ENCODE data around the gene KPNA2.
"Not testable (repeated sequence)": the region's sequence is repeated elsewhere in the genome, so short reads cannot be mapped to it uniquely, and the experiment has no call there.

Gene KPNA2

DNA sequence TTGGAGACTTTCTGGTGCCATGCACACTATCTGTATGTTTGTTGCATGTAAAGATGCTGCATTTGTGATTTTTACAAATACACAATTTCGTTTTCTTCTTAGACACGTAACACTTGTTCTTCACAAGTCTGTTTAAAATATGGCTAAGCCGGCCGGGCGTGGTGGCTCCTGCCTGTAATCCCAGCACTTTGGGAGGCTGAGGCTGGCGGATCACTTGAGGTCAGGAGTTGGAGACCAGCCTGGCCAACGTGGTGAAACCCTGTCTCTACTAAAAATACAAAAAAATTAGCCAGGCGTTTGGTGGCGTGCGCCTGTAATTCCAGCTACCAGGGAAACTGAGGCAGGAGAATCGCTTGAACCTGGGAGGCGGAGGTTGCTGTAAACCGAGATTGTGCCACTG is 14.7 kb upstream of the KPNA2 start:
- Histone ChIP-seq H3K4me3 (ENCODE audit: low read depth in 1 of 2, low read length in 2 of 2) (peak overlapping the region; percentile 71 to 75), H3K27ac (ENCODE audit: low read length) (peak overlapping the region; percentile 77)
- not testable (repeated sequence) for H3K4me1 ChIP-seq (ENCODE audit: control insufficient read depth in 1 of 2, insufficient read depth in 2 of 2, low read length in 2 of 2); H3K27me3 ChIP-seq (ENCODE audit: low read depth, low read length); H3K9me3 ChIP-seq (ENCODE audit: control insufficient read depth in 1 of 2, low read length in 2 of 2); H3K36me3 ChIP-seq (ENCODE audit: control insufficient read depth in 1 of 2, insufficient read depth in 2 of 2, low read length in 2 of 2)

DNA sequence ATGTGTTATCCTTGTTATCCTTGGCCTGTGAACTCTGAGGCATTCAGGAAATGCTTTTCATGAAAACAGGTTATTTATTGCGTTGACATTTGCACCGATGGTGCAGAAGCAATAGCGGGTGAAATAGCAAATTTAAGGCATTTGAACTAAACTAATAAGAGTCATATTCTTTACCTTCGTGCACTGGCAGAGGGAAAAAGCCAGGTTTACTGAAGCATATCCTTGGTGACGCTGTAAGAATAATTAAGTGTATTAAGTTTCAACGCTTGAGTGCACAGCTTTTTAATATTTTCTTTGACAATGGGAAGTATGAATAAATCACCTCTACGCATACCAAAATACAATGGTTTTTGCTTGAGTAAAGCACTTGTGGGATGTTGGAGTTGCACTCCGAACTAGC is 13.6 kb upstream of the KPNA2 start:
- H3K27me3 ChIP-seq (ENCODE audit: low read depth, low read length) = no peaks in the 10 kb centered on the region
- no peaks in the 10 kb centered on the region for H3K4me1 ChIP-seq (ENCODE audit: control insufficient read depth in 1 of 2, insufficient read depth in 2 of 2, low read length in 2 of 2)
- H3K9me3 ChIP-seq (ENCODE audit: control insufficient read depth in 1 of 2, low read length in 2 of 2) = no peaks in the 10 kb centered on the region
- H3K36me3 ChIP-seq (ENCODE audit: control insufficient read depth in 1 of 2, insufficient read depth in 2 of 2, low read length in 2 of 2) = no peaks in the 10 kb centered on the region
- H3K27ac ChIP-seq (ENCODE audit: low read length) = no peak overlapping the region
- no peak overlapping the region for H3K4me3 ChIP-seq (ENCODE audit: low read depth in 1 of 2, low read length in 2 of 2)

DNA sequence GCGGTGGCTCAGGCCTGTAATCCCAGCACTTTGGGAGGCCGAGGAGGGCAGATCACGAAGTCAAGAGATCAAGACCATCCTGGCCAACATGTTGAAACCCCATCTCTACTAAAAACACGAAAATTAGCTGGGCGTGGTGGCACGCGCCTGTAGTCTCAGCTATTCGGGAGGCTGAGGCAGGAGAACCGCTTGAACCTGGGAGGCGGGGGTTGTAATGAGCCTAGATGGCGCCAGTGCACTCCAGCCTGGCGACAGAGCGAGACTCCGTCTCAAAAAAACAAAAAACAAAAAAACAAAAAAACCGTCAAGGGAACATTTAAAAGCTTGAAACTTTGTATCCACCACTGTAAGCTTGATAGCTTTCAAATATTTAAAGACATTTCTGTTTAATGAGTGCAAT is 13.0 kb upstream of the KPNA2 start:
- not testable (repeated sequence) for H3K4me1 ChIP-seq (ENCODE audit: control insufficient read depth in 1 of 2, insufficient read depth in 2 of 2, low read length in 2 of 2); H3K27me3 ChIP-seq (ENCODE audit: low read depth, low read length); H3K9me3 ChIP-seq (ENCODE audit: control insufficient read depth in 1 of 2, low read length in 2 of 2); H3K4me3 ChIP-seq (ENCODE audit: low read depth in 1 of 2, low read length in 2 of 2); H3K36me3 ChIP-seq (ENCODE audit: control insufficient read depth in 1 of 2, insufficient read depth in 2 of 2, low read length in 2 of 2); H3K27ac ChIP-seq (ENCODE audit: low read length)

DNA sequence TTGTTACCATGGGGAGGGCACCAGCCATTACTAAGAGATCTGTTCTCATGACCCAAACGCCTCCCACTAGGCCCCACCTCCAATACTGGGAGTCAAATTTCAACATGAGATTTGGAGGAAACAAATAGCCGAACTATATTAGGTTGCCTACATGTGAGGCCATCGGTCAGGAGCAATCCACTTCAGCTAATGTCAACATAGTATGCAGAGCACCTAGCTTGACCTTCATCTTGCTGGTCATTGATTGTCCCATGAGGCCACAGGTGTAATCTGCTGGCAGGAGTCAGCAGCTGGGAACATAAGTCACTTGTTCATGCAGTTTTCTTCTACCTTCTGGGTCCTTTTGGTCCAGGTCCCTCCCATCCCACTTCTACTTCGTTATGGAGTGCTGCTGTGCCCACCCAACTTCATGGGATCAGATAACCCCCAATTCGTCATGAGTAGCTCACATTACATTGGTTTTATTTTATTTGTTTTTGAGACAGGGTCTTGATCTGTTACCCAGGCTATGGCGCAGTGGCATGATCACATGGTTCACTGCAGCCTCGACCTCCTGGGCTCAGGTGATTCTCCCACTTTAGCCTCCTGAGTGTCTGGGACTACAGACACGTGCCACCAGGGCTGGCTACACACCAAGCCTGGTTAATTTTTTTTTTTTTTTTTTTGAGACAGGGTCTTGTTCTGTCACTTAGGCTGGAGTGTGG is 5.9 kb upstream of the KPNA2 start:
- H3K36me3 ChIP-seq (ENCODE audit: control insufficient read depth in 1 of 2, insufficient read depth in 2 of 2, low read length in 2 of 2) = no peaks in the 10 kb centered on the region
- no peaks in the 10 kb centered on the region for H3K9me3 ChIP-seq (ENCODE audit: control insufficient read depth in 1 of 2, low read length in 2 of 2)
- no peaks in the 10 kb centered on the region for H3K4me1 ChIP-seq (ENCODE audit: control insufficient read depth in 1 of 2, insufficient read depth in 2 of 2, low read length in 2 of 2)
- H3K27me3 ChIP-seq (ENCODE audit: low read depth, low read length) = no peaks in the 10 kb centered on the region
- H3K27ac ChIP-seq (ENCODE audit: low read length) = no peak overlapping the region
- H3K4me3 ChIP-seq (ENCODE audit: low read depth in 1 of 2, low read length in 2 of 2) = no peak overlapping the region

DNA sequence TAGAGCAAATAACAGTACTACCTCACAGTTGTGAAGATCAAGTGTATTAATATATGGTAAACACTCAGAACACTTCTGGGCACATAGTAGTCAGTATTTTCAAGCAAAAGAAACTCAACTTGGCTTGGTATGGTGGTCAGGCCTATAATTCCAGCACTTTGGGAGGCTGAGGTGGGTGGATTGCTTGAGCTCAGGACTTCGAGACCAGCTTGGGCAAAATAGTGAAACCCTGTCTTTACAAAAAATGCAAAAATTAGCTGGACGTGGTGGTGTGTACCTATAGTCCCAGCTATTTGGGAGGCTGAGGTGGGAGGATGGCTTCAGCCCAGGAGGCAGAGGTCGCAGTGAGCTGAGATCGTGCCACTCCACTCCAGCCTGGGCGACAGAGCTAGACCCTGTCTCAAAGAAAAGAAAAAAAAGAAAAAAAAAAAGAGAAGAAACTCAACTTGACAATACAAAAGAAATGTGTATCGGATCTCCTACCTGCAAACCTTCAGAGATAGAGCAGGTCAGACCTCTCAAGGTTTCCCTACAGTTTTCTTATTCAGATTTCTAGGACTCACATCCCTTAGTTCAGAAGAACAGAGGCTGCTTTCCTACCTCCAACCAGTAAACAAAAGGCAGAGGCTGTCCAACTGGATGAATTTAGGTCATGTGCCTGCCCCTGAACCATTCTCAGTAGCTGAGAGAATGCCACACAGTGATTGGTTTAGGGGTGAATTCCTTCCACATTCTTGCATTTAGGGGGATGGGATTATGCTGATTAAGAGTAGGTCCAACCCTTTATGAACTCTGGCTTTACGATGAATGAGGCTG is 1.7 kb upstream of the KPNA2 start:
- Histone ChIP-seq H3K36me3 (ENCODE audit: control insufficient read depth in 1 of 2, insufficient read depth in 2 of 2, low read length in 2 of 2) (peaks cover 0 to 15% of the 10 kb centered on the region in 2 donors), H3K27ac (ENCODE audit: low read length) (no peak overlapping the region), H3K27me3 (ENCODE audit: low read depth, low read length) (no peaks in the 10 kb centered on the region), H3K4me3 (ENCODE audit: low read depth in 1 of 2, low read length in 2 of 2) (no peak overlapping the region), H3K4me1 (ENCODE audit: control insufficient read depth in 1 of 2, insufficient read depth in 2 of 2, low read length in 2 of 2) (peaks cover 0 to 6% of the 10 kb centered on the region in 2 donors), H3K9me3 (ENCODE audit: control insufficient read depth in 1 of 2, low read length in 2 of 2) (no peaks in the 10 kb centered on the region)

DNA sequence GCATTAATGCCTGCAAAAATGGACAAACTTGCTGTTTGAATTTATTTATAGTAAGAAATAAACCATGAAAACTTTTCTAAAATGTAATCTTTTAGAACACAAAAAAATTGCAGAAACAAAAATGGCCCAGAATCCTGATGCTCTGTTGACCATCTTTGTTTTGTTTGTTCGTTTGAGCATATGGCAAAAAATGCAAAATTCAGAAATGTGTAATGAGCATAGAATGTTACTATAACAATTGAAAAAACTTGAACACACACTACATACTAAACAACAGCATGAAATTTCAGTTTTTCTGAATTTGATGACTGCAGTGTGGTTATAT is 1.1 kb upstream of the KPNA2 start:
- Histone ChIP-seq H3K4me3 (ENCODE audit: low read depth in 1 of 2, low read length in 2 of 2) (peak overlapping the region in 1 of 2 donors; percentile 98), H3K27ac (ENCODE audit: low read length) (no peak overlapping the region)

DNA sequence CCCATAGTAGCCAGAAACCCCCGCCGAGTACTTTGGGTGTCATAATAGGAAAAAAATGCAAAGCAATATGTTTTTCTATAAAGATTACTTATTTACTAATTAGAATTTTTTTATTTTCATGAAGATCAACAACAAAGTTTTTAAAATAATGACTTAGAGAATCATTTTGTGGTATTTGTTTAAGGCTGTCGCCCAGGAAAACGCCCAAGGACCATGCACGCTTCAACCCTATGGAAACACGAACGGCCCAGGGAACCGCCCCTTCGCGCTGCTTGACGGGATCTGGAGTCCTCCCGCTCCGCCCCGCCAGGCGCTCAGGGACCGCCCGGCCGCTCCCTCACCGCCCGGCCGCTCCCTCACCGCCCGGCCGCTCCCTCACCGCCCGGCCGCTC is 408 bp upstream of the KPNA2 start:
- Histone ChIP-seq H3K27ac (ENCODE audit: low read length) (no peak overlapping the region), H3K4me3 (ENCODE audit: low read depth in 1 of 2, low read length in 2 of 2) (peak overlapping the region in 1 of 2 donors; percentile 98), H3K4me1 (ENCODE audit: control insufficient read depth in 1 of 2, insufficient read depth in 2 of 2, low read length in 2 of 2) (peaks cover 0 to 6% of the 10 kb centered on the region in 2 donors), H3K36me3 (ENCODE audit: control insufficient read depth in 1 of 2, insufficient read depth in 2 of 2, low read length in 2 of 2) (peaks cover 0 to 19% of the 10 kb centered on the region in 2 donors), H3K9me3 (ENCODE audit: control insufficient read depth in 1 of 2, low read length in 2 of 2) (no peaks in the 10 kb centered on the region), H3K27me3 (ENCODE audit: low read depth, low read length) (no peaks in the 10 kb centered on the region)

More for the DNA sequence above, 1.1 kb upstream of the KPNA2 start:
- H3K9me3 ChIP-seq (ENCODE audit: control insufficient read depth in 1 of 2, low read length in 2 of 2) = no peaks in the 10 kb centered on the region
- peaks cover 0 to 19% of the 10 kb centered on the region in 2 donors for H3K36me3 ChIP-seq (ENCODE audit: control insufficient read depth in 1 of 2, insufficient read depth in 2 of 2, low read length in 2 of 2)
- peaks cover 0 to 6% of the 10 kb centered on the region in 2 donors for H3K4me1 ChIP-seq (ENCODE audit: control insufficient read depth in 1 of 2, insufficient read depth in 2 of 2, low read length in 2 of 2)
- no peaks in the 10 kb centered on the region for H3K27me3 ChIP-seq (ENCODE audit: low read depth, low read length)

DNA sequence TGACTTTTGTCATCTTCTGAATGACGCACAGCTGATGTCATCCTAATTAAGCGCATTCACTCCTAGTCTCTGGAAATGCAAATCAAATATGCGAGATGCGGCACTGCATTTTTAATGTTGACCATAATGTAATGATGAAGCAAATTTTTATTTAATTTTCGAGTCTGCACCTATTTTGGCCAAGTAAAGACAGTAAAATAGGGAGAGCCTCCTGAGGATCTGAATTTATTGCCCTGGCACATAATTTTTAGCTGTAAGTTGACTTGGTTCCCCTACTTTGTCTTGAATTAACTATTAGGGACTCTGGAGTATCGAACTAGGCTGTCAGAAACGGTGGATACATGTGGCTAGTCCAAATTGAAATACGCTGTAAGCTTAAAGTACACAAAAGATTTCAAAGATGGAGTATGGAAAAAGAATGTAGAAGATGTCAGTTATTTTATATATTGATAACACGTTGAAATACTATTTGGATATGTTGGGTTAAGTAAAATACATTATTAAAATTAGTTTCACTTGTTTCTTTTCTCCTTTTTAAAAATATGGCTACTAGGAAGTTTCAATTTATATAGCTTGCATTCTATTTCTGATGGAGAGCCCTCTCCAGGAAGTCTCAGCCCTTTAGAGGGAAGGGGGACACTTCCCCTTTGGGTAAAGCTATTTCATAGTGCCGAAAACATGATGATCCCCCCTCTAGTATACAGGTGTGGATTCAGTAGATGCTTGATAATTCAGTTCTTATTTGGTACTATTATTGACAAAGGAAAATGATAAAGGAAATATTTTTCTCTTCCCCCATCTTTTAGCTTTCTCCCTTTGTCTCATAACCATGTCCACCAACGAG is 991 bp downstream of the KPNA2 start:
- Histone ChIP-seq H3K27me3 (ENCODE audit: low read depth, low read length) (no peaks in the 10 kb centered on the region), H3K9me3 (ENCODE audit: control insufficient read depth in 1 of 2, low read length in 2 of 2) (no peaks in the 10 kb centered on the region), H3K36me3 (ENCODE audit: control insufficient read depth in 1 of 2, insufficient read depth in 2 of 2, low read length in 2 of 2) (peaks cover 6 to 33% of the 10 kb centered on the region in 2 donors), H3K27ac (ENCODE audit: low read length) (peak overlapping the region; percentile 75), H3K4me1 (ENCODE audit: control insufficient read depth in 1 of 2, insufficient read depth in 2 of 2, low read length in 2 of 2) (peaks cover 0 to 6% of the 10 kb centered on the region in 2 donors), H3K4me3 (ENCODE audit: low read depth in 1 of 2, low read length in 2 of 2) (peak overlapping the region; percentile 88 to 98)

DNA sequence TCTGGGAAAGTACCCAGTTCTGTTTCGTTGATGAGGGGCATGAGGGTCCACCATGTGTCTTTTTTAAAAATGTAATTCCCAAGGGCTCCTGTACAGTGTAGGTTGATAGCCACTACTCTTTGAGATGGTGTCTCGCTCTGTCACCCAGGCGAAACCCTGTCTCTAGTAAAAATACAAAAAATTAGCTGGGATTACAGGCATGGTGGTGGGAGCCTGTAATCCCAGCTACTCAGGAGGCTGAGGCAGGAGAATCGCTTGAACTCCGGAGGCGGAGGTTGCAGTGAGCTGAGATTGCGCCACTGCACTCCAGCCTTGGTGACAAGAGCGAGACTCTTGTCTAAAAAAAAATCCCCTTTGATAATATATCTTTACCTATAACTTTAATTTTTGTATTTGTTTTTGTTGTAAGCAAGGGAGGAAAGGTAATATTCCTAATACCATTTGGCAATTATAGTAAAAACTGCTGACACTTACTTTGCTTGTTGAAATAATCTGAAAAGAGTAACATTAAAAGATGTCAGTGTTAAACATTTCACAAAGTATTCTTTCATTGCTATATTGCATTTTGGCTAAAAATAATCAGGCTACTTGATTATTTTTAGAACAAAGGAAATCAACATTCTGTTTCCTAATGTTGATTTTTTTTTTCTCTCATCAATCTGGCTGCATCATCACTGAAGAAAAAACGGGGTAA is 11.8 kb downstream of the KPNA2 start:
- no peak overlapping the region for H3K27ac ChIP-seq (ENCODE audit: low read length)
- no peaks in the 10 kb centered on the region for H3K27me3 ChIP-seq (ENCODE audit: low read depth, low read length)
- H3K4me1 ChIP-seq (ENCODE audit: control insufficient read depth in 1 of 2, insufficient read depth in 2 of 2, low read length in 2 of 2) = no peaks in the 10 kb centered on the region
- H3K36me3 ChIP-seq (ENCODE audit: control insufficient read depth in 1 of 2, insufficient read depth in 2 of 2, low read length in 2 of 2) = peaks cover 25 to 34% of the 10 kb centered on the region in 2 donors
- no peak overlapping the region for H3K4me3 ChIP-seq (ENCODE audit: low read depth in 1 of 2, low read length in 2 of 2)
- H3K9me3 ChIP-seq (ENCODE audit: control insufficient read depth in 1 of 2, low read length in 2 of 2) = no peaks in the 10 kb centered on the region

DNA sequence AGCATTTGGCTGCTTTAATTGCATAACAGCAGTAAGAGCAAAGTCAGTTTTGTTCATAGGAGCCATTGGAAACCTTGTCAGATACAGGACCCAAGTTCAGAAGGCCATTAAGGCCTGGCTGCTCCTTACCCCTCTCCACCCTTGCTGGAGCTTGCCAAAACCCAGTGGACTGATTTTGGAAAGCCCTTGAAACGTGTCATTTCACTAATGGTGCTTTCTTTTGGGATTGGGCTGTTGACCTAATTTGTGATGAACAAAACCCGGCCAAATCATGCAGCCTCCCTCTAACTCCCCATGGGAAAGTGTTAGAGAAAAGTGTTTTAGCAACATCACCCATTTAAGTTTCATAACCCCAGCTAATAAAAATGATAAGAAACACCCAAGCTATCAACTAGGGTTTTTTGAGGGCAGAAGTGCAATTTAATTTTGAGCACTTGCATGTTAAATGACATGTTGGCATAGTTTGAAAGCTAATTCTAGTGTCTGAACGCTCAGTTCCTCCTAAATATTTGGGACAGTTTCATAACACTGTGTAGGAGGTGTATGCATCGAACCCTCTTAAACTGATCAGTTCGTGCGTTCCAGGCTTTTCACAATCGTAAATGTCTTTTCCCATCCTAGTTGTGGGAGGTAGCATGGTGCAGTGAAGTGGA is 12.5 kb downstream of the KPNA2 start:
- H3K9me3 ChIP-seq (ENCODE audit: control insufficient read depth in 1 of 2, low read length in 2 of 2); H3K4me3 ChIP-seq (ENCODE audit: low read depth in 1 of 2, low read length in 2 of 2); H3K27me3 ChIP-seq (ENCODE audit: low read depth, low read length); H3K27ac ChIP-seq (ENCODE audit: low read length); H3K4me1 ChIP-seq (ENCODE audit: control insufficient read depth in 1 of 2, insufficient read depth in 2 of 2, low read length in 2 of 2): not testable (repeated sequence)
- peaks cover 21 to 30% of the 10 kb centered on the region in 2 donors for H3K36me3 ChIP-seq (ENCODE audit: control insufficient read depth in 1 of 2, insufficient read depth in 2 of 2, low read length in 2 of 2)

Measured in muscle layer of duodenum (tissue), 2 donors.